HEK293 (cell line): ENCODE results near the gene TTC24.
A peak's percentile ranks its signal among the peaks of the same experiment; 100 is the strongest.

ENCODE experiments used
- KLF7 ChIP-seq: fragments of 450-650 bp; formaldehyde crosslinking; IDR thresholded peaks from 2 replicates; pipeline ENCODE4 v1.5.1; 2016; ENCODE audit warnings: missing biosample characterization, missing genetic modification characterization, borderline replicate concordance
- OSR2 ChIP-seq: fragments of 450-650 bp; formaldehyde crosslinking; IDR thresholded peaks from 2 replicates; pipeline ENCODE4 v1.5.1; 2016; ENCODE audit warnings: missing biosample characterization, missing genetic modification characterization
- REST ChIP-seq: fragments of 450-650 bp; formaldehyde crosslinking; IDR thresholded peaks from 2 replicates; pipeline ENCODE4 v1.5.1; 2016; ENCODE audit warnings: missing biosample characterization, missing genetic modification characterization
- ZBTB17 ChIP-seq: fragments of 450-650 bp; formaldehyde crosslinking; IDR thresholded peaks from 2 replicates; pipeline ENCODE4 v1.5.1; 2016; ENCODE audit warnings: missing biosample characterization, missing genetic modification characterization
- ZEB2 ChIP-seq: fragments of 450-650 bp; formaldehyde crosslinking; IDR thresholded peaks from 2 replicates; pipeline ENCODE4 v1.5.1; 2016; ENCODE audit warnings: missing biosample characterization, missing genetic modification characterization
- ZNF280C ChIP-seq: fragments of 450-650 bp; formaldehyde crosslinking; IDR thresholded peaks from 2 replicates; pipeline ENCODE4 v1.5.1; 2016; ENCODE audit warnings: missing biosample characterization, missing genetic modification characterization
- ZNF280D ChIP-seq: fragments of 450-650 bp; formaldehyde crosslinking; IDR thresholded peaks from 2 replicates; pipeline ENCODE4 v1.5.1; 2016; ENCODE audit warnings: missing biosample characterization, missing genetic modification characterization
- ZNF324 ChIP-seq: fragments of 450-650 bp; formaldehyde crosslinking; IDR thresholded peaks from 2 replicates; pipeline ENCODE4 v1.5.1; 2016; ENCODE audit warnings: missing biosample characterization, missing genetic modification characterization
- ZNF404 ChIP-seq: fragments of 450-650 bp; formaldehyde crosslinking; IDR thresholded peaks from 2 replicates; pipeline ENCODE4 v1.5.1; 2017; ENCODE audit warnings: missing biosample characterization, missing genetic modification characterization
- ZNF596 ChIP-seq: fragments of 450-650 bp; IDR thresholded peaks from 2 replicates; pipeline ENCODE4 v1.5.0; 2018; ENCODE audit warnings: missing biosample characterization, mild to moderate bottlenecking, missing genetic modification characterization, moderate library complexity
- ZNF623 ChIP-seq: fragments of 450-650 bp; formaldehyde crosslinking; IDR thresholded peaks from 2 replicates; pipeline ENCODE4 v1.5.1; 2016; ENCODE audit warnings: missing biosample characterization, missing genetic modification characterization
- ZNF639 ChIP-seq: fragments of 450-650 bp; formaldehyde crosslinking; IDR thresholded peaks from 2 replicates; pipeline ENCODE4 v1.5.1; 2016; ENCODE audit warnings: missing biosample characterization, missing genetic modification characterization
- ZNF645 ChIP-seq: fragments of 450-650 bp; formaldehyde crosslinking; IDR thresholded peaks from 2 replicates; pipeline ENCODE4; 2016; ENCODE audit warnings: missing biosample characterization, missing genetic modification characterization
- ZNF677 ChIP-seq: fragments of 450-650 bp; IDR thresholded peaks from 2 replicates; pipeline ENCODE4 v1.5.0; 2018; ENCODE audit warnings: missing biosample characterization, mild to moderate bottlenecking, missing genetic modification characterization, moderate library complexity
- ZNF692 ChIP-seq: fragments of 450-650 bp; formaldehyde crosslinking; IDR thresholded peaks from 2 replicates; pipeline ENCODE4 v1.5.1; 2016; ENCODE audit warnings: missing biosample characterization, missing genetic modification characterization
- ZSCAN30 ChIP-seq: fragments of 450-650 bp; IDR thresholded peaks from 2 replicates; pipeline ENCODE4 v1.5.1; 2018; ENCODE audit warnings: missing biosample characterization, mild to moderate bottlenecking, missing genetic modification characterization, moderate library complexity
- ZSCAN4 ChIP-seq: fragments of 450-650 bp; formaldehyde crosslinking; IDR thresholded peaks from 2 replicates; pipeline ENCODE4 v1.5.1; 2017; ENCODE audit warnings: missing biosample characterization, missing genetic modification characterization
- ZSCAN5A ChIP-seq: fragments of 450-650 bp; formaldehyde crosslinking; IDR thresholded peaks from 2 replicates; pipeline ENCODE4 v1.5.1; 2016; ENCODE audit warnings: missing biosample characterization, missing genetic modification characterization

TTC24 gene

GRCh38 chr1:156571919-156572662 is 7.4 kb upstream of the TTC24 start, which contains the start of gene IQGAP3 (continued):
- TF ChIP-seq ZSCAN4 (tag by site-specific recombination) = peak; percentile 23; the same call in 1 of the 2 replicates
- no peak for TF ChIP-seq ZSCAN30 (tag by site-specific recombination)
- peak; percentile 82 for TF ChIP-seq ZNF324
- TF ChIP-seq ZNF639 (tag by site-specific recombination) = peak; percentile 62; the same call in 1 of the 2 replicates
- peak; percentile 87 for TF ChIP-seq ZNF692 (tag by site-specific recombination)
- no peak for TF ChIP-seq ZNF623 (tag by site-specific recombination)
- 0 out of 2 replicates have a peak, but pooled peaks have one; percentile 7 for TF ChIP-seq OSR2
- TF ChIP-seq ZEB2 = peak; percentile 76
- no peak for TF ChIP-seq ZNF404 (tag by site-specific recombination)
- no peak for TF ChIP-seq ZSCAN5A
- peak; percentile 26; the same call in 1 of the 2 replicates for TF ChIP-seq ZNF596 (tag by site-specific recombination)
- TF ChIP-seq ZNF677 (tag by site-specific recombination) = no peak
- no peak for TF ChIP-seq ZNF280D
- peak; percentile 99 for TF ChIP-seq KLF7 (tag by site-specific recombination)
- peak; percentile 48; the same call in 1 of the 2 replicates for TF ChIP-seq REST
- TF ChIP-seq ZNF280C (tag by site-specific recombination) = no peak
- peak; percentile 95 for TF ChIP-seq ZBTB17 (tag by site-specific recombination)
- no peak for TF ChIP-seq ZNF645
